A375 (cell line): ENCODE results near the gene HDAC1. TPM values are rescaled to one million over a fixed set of nuclear protein-coding genes. Genes with fewer than 3 reads are reported as not detected.

Experiments used
- small RNA-seq: library from RNA; depleted of rRNA; stranded (forward); fragments of <200 nt; gene quantifications from one replicate; pipeline ENCODE3, GENCODE V24; 2014
- total RNA-seq: library from RNA; depleted of rRNA; stranded (reverse); fragments of >200 nt; shearing (Covaris generic); gene quantifications from 2 replicates; pipeline ENCODE4 v1.2.3, GENCODE V29; 2014; rRNA removed

The HDAC1 gene
- total RNA-seq, result 121 and 126 TPM in 2 replicates

GRCh38 chr1:32291708-32292538 is at the start of gene HDAC1:
Gene HDAC1, plus strand, starts transcription at chr1:32292083. Its CDS starts 87 bp downstream, at chr1:32292170.

DNA sequence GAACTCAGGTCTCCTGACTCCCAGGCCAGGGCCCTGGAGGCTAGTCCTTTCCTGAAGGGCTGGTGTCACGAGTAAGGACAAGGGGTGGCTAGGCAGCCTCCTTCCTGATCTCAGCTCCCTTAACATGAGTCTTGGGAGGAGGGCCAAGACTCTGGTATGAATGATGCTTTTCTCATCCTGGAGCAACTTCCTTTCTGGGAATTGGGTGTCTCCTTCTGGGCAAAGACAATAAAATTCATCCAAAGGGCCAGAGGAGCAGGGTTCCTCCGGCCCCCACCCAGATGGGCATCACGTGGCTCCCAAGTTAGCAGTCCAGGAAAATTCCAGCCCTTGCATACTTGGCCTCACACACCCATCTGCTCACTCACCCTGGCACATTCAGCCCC is 45.0 kb upstream of the HDAC1 start, which contains the start of gene FAM167B:
FAM167B (plus strand) TSS at position 335 of the 386 bp plus-strand sequence. CDS start 200 bp downstream, outside the sequence.

GRCh38 chr1:32250893-32251716 is 40.8 kb upstream of the HDAC1 start, which contains the start of gene LCK:
Gene LCK, plus strand, starts transcription at chr1:32251265. Its CDS starts 23,065 bp downstream, at chr1:32274330.

GRCh38 chr1:32335790-32336590 is 44.1 kb downstream of the HDAC1 start, which contains the start of gene MARCKSL1:
Gene MARCKSL1, minus strand, starts transcription at chr1:32336233. Its CDS starts 200 bp downstream, at chr1:32336033.

GRCh38 chr1:32362474-32363313 is 70.8 kb downstream of the HDAC1 start, which contains the start of the genes FAM229A and TSSK3:
Gene FAM229A, minus strand, starts transcription at chr1:32362485. Its CDS starts 394 bp downstream, at chr1:32362091.
Gene TSSK3, plus strand, starts transcription at chr1:32362539. Its CDS starts 163 bp downstream, at chr1:32362702.

Small RNA genes lying within 50 kb of the gene (small RNA-seq; reads per million reads assigned to genes)
- not detected for gene RF00017
- gene RF00019, result not detected

Other genes starting within 250 kb of the HDAC1 start
- 6.3 and 7.4 TPM in 2 replicates for gene TMEM39B, start 219.1 kb upstream of the HDAC1 start, total RNA-seq
- 31.9 TPM in 2 replicates for gene KPNA6, start 184.0 kb upstream of the HDAC1 start, total RNA-seq
- 76.9 and 78.7 TPM in 2 replicates for gene TXLNA, start 112.4 kb upstream of the HDAC1 start, total RNA-seq
- gene CCDC28B, start 91.5 kb upstream of the HDAC1 start, total RNA-seq, result 32.6 and 40.1 TPM in 2 replicates
- gene IQCC, start 86.4 kb upstream of the HDAC1 start, total RNA-seq, result 5.8 and 6.1 TPM in 2 replicates
- gene DCDC2B, start 83.0 kb upstream of the HDAC1 start, total RNA-seq, result not detected in 2 replicates
- gene TMEM234, start 69.7 kb upstream of the HDAC1 start, total RNA-seq, result 12.3 and 16.0 TPM in 2 replicates
- 440 and 450 TPM in 2 replicates for gene EIF3I, start 69.7 kb upstream of the HDAC1 start, total RNA-seq
- 0.37 and 0.57 TPM in 2 replicates for gene FAM167B, start 44.9 kb upstream of the HDAC1 start, total RNA-seq
- 0.30 TPM in 1 of 2 replicates, not detected in the other for gene LCK, start 40.8 kb upstream of the HDAC1 start, total RNA-seq
- gene MARCKSL1, start 44.1 kb downstream of the HDAC1 start, total RNA-seq, result 151 and 153 TPM in 2 replicates
- gene FAM229A, start 70.4 kb downstream of the HDAC1 start, total RNA-seq, result 4.8 and 7.3 TPM in 2 replicates
- gene TSSK3, start 70.5 kb downstream of the HDAC1 start, total RNA-seq, result 1.3 and 1.5 TPM in 2 replicates
- gene BSDC1, start 102.4 kb downstream of the HDAC1 start, total RNA-seq, result 54.4 and 56.0 TPM in 2 replicates
- gene ZBTB8B, start 173.0 kb downstream of the HDAC1 start, total RNA-seq, result 0.13 and 0.15 TPM in 2 replicates
- gene ZBTB8A, start 247.3 kb downstream of the HDAC1 start, total RNA-seq, result 1.5 TPM in 2 replicates